Kidney (tissue), 14 donors: ENCODE data around the gene C11orf42. TPM values are rescaled to one million over a fixed set of nuclear protein-coding genes. Genes with fewer than 3 reads are reported as not detected.

Source experiments
- DNase-seq, 5 donors: peaks; one replicate each; pipeline ENCODE4 v3.0.0-alpha.2; 2013 to 2020
- FAIRE-seq: peaks from 2 replicates; lab custom pipeline; 2012; peaks lifted over from hg19 to GRCh38; lab: Jason Lieb, UNC
- H3K27ac ChIP-seq, 2 donors: one replicate each; pipeline ENCODE4 v1.7.0; 2013; ENCODE audit warnings: low read depth in 2 of 2, low read length in 2 of 2, inconsistent platforms in 1 of 2
- H3K27me3 ChIP-seq: one replicate; pipeline ENCODE4 v1.7.1; 2013; ENCODE audit warnings: low read length, inconsistent platforms; ENCODE audit not compliant: control insufficient read depth, insufficient read depth
- H3K36me3 ChIP-seq, 3 donors: one replicate each; pipeline versions ENCODE4 v1.7.0 to v1.7.1; 2013; ENCODE audit warnings: low read length in 3 of 3, control low read depth in 1 of 3, inconsistent platforms in 1 of 3; ENCODE audit not compliant: insufficient read depth in 3 of 3, control insufficient read depth in 2 of 3
- H3K4me1 ChIP-seq, 3 donors: one replicate each; pipeline versions ENCODE4 v1.7.0 to v1.7.1; 2013; ENCODE audit warnings: low read length in 3 of 3, inconsistent platforms in 1 of 3, low read depth in 1 of 3; ENCODE audit not compliant: control insufficient read depth in 2 of 3, insufficient read depth in 2 of 3
- H3K4me3 ChIP-seq, 3 donors: one replicate each; pipeline versions ENCODE4 v1.7.0 to v1.8.1; 2013; ENCODE audit warnings: low read length in 3 of 3, control low read depth in 1 of 3, inconsistent platforms in 1 of 3
- H3K9ac ChIP-seq, 3 donors: one replicate each; pipeline versions ENCODE4 v1.7.0 to v1.7.1; 2013; ENCODE audit warnings: low read length in 3 of 3, control low read depth in 1 of 3, inconsistent platforms in 1 of 3
- H3K9me3 ChIP-seq, 3 donors: one replicate each; pipeline versions ENCODE4 v1.7.0 to v1.7.1; 2013; ENCODE audit warnings: low read length in 3 of 3, control low read depth in 1 of 3, inconsistent platforms in 1 of 3; ENCODE audit not compliant: control insufficient read depth in 2 of 3, insufficient read depth in 1 of 3
- intact Hi-C: fragments of 100-400 bp; cut with DNase I; formaldehyde crosslinking; loops from one replicate; pipeline ENCODE4 v1.11.1; 2022
- polyA plus RNA-seq: library from polyadenylated mRNA; stranded (reverse); fragments of 350-450 nt; fragmentation: Illumina TruSeq; extraction: RNeasy Lipid Tissue Mini Kit (QIAGEN cat#74804); gene quantifications from one replicate; pipeline ENCODE4 v1.2.3, GENCODE V29; 2014; ENCODE audit warnings: low read depth, low replicate concordance; ENCODE audit not compliant: insufficient read depth
- total RNA-seq: library from RNA; stranded (reverse); fragmentation: NEBNext Ultra II Directional; extraction: Animal tissue kit (Norgen Biotek cat#: 25700); gene quantifications from one replicate; pipeline ENCODE4 v1.2.1, GENCODE V29; 2021
- TF ChIP-seq, protein P1 (sequence below): IDR thresholded peaks from 3 replicates; pipeline ENCODE4 v1.5.1; 2012; ENCODE audit warnings: mild to moderate bottlenecking, moderate library complexity, borderline replicate concordance; ENCODE audit not compliant: insufficient read depth; ENCODE audit errors: extremely low read depth
- donor health status: control.
- donor health status: control.
- donor health status: control.
- donor health status: control.
- donor health status: control.
- donor health status: DM: yes; HTN: yes; CAD: no.
- donor health status: Normal renal cell carcinoma (clear cell type).

Gene C11orf42
- total and polyA plus RNA-seq, 2 donors from 2014 or later: not detected

DNA sequence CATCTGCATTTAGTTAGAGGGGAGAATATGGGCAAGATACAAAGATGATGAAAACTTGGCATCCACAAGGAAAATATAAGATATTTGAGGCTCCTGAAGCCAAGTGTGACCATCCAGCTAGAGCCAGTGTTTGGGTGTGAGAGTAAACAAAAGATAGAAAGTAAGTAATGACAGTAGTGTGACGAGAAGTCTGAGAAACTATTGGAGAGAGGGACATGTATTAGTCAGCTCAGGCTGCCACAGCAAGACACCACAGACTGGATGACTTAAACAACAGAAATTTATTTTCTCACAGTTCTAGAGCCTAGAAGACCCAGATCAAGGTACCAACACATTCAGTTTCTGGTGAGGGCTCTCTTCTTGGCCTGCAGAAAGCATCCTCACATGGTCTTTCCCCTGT lies 47.8 kb downstream of the C11orf42 start:
- Histone ChIP-seq H3K4me3 (no peak overlapping the region), H3K9ac (no peak overlapping the region), H3K27ac (no peak overlapping the region), H3K27me3 (no peaks in the 10 kb centered on the region), H3K4me1 (no peaks in the 10 kb centered on the region), H3K36me3 (no peaks in the 10 kb centered on the region), H3K9me3 (no peaks in the 10 kb centered on the region)
- TF ChIP-seq, protein P1, sequence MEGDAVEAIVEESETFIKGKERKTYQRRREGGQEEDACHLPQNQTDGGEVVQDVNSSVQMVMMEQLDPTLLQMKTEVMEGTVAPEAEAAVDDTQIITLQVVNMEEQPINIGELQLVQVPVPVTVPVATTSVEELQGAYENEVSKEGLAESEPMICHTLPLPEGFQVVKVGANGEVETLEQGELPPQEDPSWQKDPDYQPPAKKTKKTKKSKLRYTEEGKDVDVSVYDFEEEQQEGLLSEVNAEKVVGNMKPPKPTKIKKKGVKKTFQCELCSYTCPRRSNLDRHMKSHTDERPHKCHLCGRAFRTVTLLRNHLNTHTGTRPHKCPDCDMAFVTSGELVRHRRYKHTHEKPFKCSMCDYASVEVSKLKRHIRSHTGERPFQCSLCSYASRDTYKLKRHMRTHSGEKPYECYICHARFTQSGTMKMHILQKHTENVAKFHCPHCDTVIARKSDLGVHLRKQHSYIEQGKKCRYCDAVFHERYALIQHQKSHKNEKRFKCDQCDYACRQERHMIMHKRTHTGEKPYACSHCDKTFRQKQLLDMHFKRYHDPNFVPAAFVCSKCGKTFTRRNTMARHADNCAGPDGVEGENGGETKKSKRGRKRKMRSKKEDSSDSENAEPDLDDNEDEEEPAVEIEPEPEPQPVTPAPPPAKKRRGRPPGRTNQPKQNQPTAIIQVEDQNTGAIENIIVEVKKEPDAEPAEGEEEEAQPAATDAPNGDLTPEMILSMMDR: no peak
- FAIRE-seq: no peak
- intact Hi-C loops: loop anchor here (10.0 kb wide), 1 partner anchor 102 kb away; no protein-coding TSS in a partner anchor
- DNase-seq: no peak

DNA sequence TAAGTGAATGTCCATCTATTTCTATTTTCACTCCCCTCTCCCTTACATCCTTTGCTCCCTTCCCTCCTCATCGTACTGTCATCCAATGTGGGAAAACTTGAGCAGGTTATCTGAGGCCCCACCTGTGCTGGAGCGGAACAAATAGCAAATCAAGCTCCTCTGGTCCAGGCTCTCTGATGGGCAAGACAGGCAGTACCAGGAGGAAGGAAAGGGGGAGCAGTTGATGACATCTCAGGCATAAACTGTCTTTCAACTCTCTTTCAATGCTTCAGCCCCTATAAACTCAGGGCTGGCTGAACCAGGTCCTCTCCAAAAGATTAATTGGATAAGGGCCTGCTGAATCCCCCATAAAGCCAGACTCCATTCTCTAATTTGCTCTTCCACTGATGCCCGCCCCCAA lies 52.8 kb downstream of the C11orf42 start:
- Histone ChIP-seq H3K27ac (no peak overlapping the region), H3K4me1 (peaks cover 0 to 7% (median 0%) of the 10 kb centered on the region in 3 donors), H3K9ac (no peak overlapping the region), H3K36me3 (no peaks in the 10 kb centered on the region), H3K27me3 (peaks cover 6% of the 10 kb centered on the region), H3K4me3 (no peak overlapping the region), H3K9me3 (no peaks in the 10 kb centered on the region)
- FAIRE-seq (no peak), DNase-seq (no peak)
- TF ChIP-seq, protein P1: no peak
- intact Hi-C loops: loop anchor here (10.0 kb wide), 1 partner anchor 97 kb away; no protein-coding TSS in a partner anchor

- intact Hi-C loops: loop anchor here (10.0 kb wide), 1 partner anchor 96 kb away; no protein-coding TSS in a partner anchor
- H3K9ac ChIP-seq: no peak overlapping the region
- H3K36me3 ChIP-seq: no peaks in the 10 kb centered on the region
- FAIRE-seq (no peak), DNase-seq (peak in 4 of 5 donors; percentile 49 to 63 (median 56))
- H3K9me3 ChIP-seq: no peaks in the 10 kb centered on the region
- no peak overlapping the region for H3K27ac ChIP-seq
- peaks cover 6% of the 10 kb centered on the region for H3K27me3 ChIP-seq
- peaks cover 0 to 7% (median 0%) of the 10 kb centered on the region in 3 donors for H3K4me1 ChIP-seq
- H3K4me3 ChIP-seq: no peak overlapping the region
- TF ChIP-seq, protein P1: no peak
These were observed 53.3 kb downstream of the C11orf42 start for GRCh38 chr11:6258571-6259081.
